NT2/D1 (cell line): Measurements from ENCODE around the gene CCNJL.
"Not testable (repeated sequence)": the region's sequence is repeated elsewhere in the genome, so short reads cannot be mapped to it uniquely, and the experiment has no call there.

ENCODE experiments used
- DNase-seq: peaks from one replicate; pipeline ENCODE4 v3.0.0-alpha.2; 2011; ENCODE audit warnings: low read depth, low spot score
- H3K27me3 ChIP-seq: 2 replicates; pipeline ENCODE4 v1.6.0; 2011; ENCODE audit warnings: mild to moderate bottlenecking; ENCODE audit not compliant: insufficient read length, insufficient read depth
- H3K36me3 ChIP-seq: 2 replicates; pipeline ENCODE4 v1.6.1; 2011; ENCODE audit warnings: mild to moderate bottlenecking, low read length, mixed read lengths; ENCODE audit not compliant: insufficient read depth, insufficient read length
- H3K4me1 ChIP-seq: 2 replicates; pipeline ENCODE4 v1.5.1; 2011; ENCODE audit not compliant: insufficient read depth, insufficient read length
- H3K4me3 ChIP-seq: 2 replicates; pipeline ENCODE4 v1.5.1; 2011; ENCODE audit warnings: low read depth; ENCODE audit not compliant: insufficient read length
- H3K9ac ChIP-seq: 2 replicates; pipeline ENCODE4 v1.6.0; 2011; ENCODE audit warnings: low read depth; ENCODE audit not compliant: insufficient read length
- H3K9me3 ChIP-seq: 2 replicates; pipeline ENCODE4 v1.5.1; 2011; ENCODE audit warnings: mild to moderate bottlenecking, low read length; ENCODE audit not compliant: insufficient read depth
- SUZ12 ChIP-seq: IDR thresholded peaks from 2 replicates; pipeline ENCODE4 v1.6.1; 2011; ENCODE audit not compliant: insufficient read length, insufficient read depth; ENCODE audit errors: extremely low read depth
- YY1 ChIP-seq: IDR thresholded peaks from 2 replicates; pipeline ENCODE4 v1.6.1; 2011; ENCODE audit not compliant: insufficient read length, insufficient read depth
- ZNF274 ChIP-seq: IDR thresholded peaks from 2 replicates; pipeline ENCODE4 v1.6.1; 2011; ENCODE audit warnings: mild to moderate bottlenecking, low read depth, low read length

CCNJL gene

GRCh38 chr5:160347448-160347847, 35.1 kb upstream of the CCNJL start:
- H3K27me3 ChIP-seq = no peaks in the 10 kb centered on the region
- no peak overlapping the region for H3K9ac ChIP-seq
- H3K4me1 ChIP-seq = no peaks in the 10 kb centered on the region
- H3K4me3 ChIP-seq = no peak overlapping the region
- no peaks in the 10 kb centered on the region for H3K9me3 ChIP-seq
- DNase-seq = no peak
- no peaks in the 10 kb centered on the region for H3K36me3 ChIP-seq
- TF ChIP-seq YY1 = no peak
- no peak for TF ChIP-seq SUZ12
- no peak for TF ChIP-seq ZNF274

DNA sequence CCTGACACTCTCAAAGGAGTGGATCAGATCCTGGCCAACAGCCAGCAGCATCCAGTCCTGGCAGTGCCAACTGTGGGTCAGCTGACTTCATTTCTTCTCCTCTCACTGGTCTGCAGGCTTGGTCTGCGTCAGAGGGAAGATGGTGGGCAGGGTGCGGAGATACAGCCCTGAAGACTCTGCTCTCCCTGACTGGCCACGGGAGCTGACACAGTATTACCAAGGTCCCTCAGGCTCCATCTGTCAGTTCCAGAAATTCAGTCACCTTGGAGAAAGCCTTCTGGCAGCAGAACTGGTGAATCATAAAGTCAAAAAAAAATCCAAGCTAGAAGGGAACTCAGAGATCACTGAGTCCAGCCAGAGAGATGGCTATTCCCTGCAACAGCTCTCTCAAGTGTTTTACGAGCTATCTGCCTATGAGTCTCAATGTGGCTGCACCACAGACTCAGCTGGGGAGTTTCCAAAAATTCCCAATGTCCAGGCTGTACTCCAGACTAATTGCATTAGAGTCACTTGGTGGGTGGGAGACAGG, 30.1 kb upstream of the CCNJL start:
- no peak for DNase-seq
- Histone ChIP-seq H3K9ac (no peak overlapping the region), H3K9me3 (no peaks in the 10 kb centered on the region), H3K36me3 (no peaks in the 10 kb centered on the region), H3K4me3 (no peak overlapping the region), H3K27me3 (no peaks in the 10 kb centered on the region), H3K4me1 (no peaks in the 10 kb centered on the region)
- TF ChIP-seq YY1 = no peak

GRCh38 chr5:160341309-160341870, 29.0 kb upstream of the CCNJL start:
- no peaks in the 10 kb centered on the region for H3K27me3 ChIP-seq
- TF ChIP-seq SUZ12 = no peak
- no peak for TF ChIP-seq ZNF274
- no peak for TF ChIP-seq YY1
- no peak for DNase-seq
- no peaks in the 10 kb centered on the region for H3K4me1 ChIP-seq
- no peak overlapping the region for H3K9ac ChIP-seq
- no peaks in the 10 kb centered on the region for H3K36me3 ChIP-seq
- no peak overlapping the region for H3K4me3 ChIP-seq
- no peaks in the 10 kb centered on the region for H3K9me3 ChIP-seq

- H3K9me3 ChIP-seq, H3K4me3 ChIP-seq, DNase-seq, H3K9ac ChIP-seq, H3K4me1 ChIP-seq, H3K36me3 ChIP-seq, H3K27me3 ChIP-seq: not testable (repeated sequence)
Observed at GRCh38 chr5:160340513-160340912, 28.1 kb upstream of the CCNJL start.

DNA sequence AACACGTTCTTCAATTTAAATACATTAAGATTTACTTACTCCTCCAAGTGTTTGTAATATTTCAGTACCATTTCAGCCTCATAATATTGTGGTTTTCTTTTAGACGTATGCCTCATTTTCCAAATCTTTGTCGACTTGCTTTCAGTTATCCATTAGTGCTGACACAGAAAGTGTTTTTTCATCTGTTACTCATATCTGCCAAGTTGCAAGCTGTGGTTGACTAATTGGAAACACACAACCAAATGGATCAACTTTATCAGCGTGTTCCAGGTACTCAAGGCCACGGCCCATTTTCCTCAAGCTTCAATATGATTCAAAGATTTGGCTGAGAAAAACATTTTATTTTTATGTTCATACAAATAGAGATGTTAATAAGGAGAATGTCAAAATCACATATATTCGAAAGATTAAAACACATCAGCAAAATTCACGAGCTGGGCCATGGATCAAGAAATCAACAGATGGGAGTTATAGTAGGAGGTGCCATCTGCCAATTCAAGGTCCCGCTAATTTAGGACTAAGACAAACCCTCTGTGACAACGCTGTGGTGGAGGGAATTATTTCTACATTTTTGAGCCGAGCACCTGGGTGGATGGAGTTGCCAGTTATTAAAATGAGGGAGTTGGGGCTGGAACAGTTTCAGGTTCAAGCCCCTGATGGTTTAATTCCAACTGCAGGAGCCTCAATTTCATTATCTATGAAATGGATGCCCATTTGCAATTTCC, 27.2 kb upstream of the CCNJL start:
- TF ChIP-seq ZNF274 (no peak), SUZ12 (no peak), YY1 (no peak)
- Histone ChIP-seq H3K4me3 (no peak overlapping the region), H3K4me1 (no peaks in the 10 kb centered on the region), H3K9ac (no peak overlapping the region), H3K36me3 (no peaks in the 10 kb centered on the region), H3K27me3 (no peaks in the 10 kb centered on the region), H3K9me3 (no peaks in the 10 kb centered on the region)
- DNase-seq = no peak

GRCh38 chr5:160334716-160335115, 22.4 kb upstream of the CCNJL start:
- not testable (repeated sequence) for H3K9me3 ChIP-seq, H3K27me3 ChIP-seq, DNase-seq, H3K36me3 ChIP-seq, H3K9ac ChIP-seq, H3K4me1 ChIP-seq, H3K4me3 ChIP-seq

- Histone ChIP-seq H3K4me1 (no peaks in the 10 kb centered on the region), H3K9ac (no peak overlapping the region), H3K9me3 (no peaks in the 10 kb centered on the region), H3K4me3 (no peak overlapping the region), H3K36me3 (no peaks in the 10 kb centered on the region), H3K27me3 (no peaks in the 10 kb centered on the region)
- DNase-seq = no peak
- TF ChIP-seq SUZ12 (no peak), YY1 (no peak), ZNF274 (no peak)
Observed at GRCh38 chr5:160333721-160334120, 21.4 kb upstream of the CCNJL start.
